HG03432 (cell line): Measurements from ENCODE around the gene SGCE.
A peak's percentile ranks its signal among the peaks of the same experiment; 100 is the strongest.

Experiments used
- ATAC-seq: cut with Tn5 transposase; IDR thresholded peaks from one replicate; pipeline ENCODE4 v1.9.1; 2021; ENCODE audit warnings: mild to moderate bottlenecking, moderate library complexity; ENCODE audit not compliant: unreplicated experiment

Gene SGCE

GRCh38 chr7:94660006-94660405 is 4.1 kb upstream of the SGCE start:
- ATAC-seq: no peak

DNA sequence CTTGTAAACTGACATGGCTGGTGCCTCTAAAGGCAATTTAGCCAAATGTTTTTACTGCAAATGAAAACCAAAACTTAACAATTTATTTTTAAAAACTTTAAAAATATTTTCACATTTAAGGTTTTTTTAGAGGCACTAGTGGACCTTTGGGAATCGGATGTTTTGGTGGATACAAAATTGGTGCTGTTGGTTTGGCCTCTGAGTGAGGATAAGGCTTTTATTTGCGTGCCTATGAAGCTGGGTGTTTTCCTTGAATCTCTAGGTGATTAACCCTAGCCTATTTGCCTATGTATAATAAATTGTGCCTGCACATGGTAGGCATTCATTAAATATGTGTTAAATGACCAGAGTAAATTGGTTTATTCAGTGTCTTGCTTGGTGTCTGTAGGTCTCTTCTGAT is 2.9 kb upstream of the SGCE start:
- ATAC-seq: no peak

GRCh38 chr7:94657771-94658693 is 2.1 kb upstream of the SGCE start:
- peak; percentile 80 for ATAC-seq

DNA sequence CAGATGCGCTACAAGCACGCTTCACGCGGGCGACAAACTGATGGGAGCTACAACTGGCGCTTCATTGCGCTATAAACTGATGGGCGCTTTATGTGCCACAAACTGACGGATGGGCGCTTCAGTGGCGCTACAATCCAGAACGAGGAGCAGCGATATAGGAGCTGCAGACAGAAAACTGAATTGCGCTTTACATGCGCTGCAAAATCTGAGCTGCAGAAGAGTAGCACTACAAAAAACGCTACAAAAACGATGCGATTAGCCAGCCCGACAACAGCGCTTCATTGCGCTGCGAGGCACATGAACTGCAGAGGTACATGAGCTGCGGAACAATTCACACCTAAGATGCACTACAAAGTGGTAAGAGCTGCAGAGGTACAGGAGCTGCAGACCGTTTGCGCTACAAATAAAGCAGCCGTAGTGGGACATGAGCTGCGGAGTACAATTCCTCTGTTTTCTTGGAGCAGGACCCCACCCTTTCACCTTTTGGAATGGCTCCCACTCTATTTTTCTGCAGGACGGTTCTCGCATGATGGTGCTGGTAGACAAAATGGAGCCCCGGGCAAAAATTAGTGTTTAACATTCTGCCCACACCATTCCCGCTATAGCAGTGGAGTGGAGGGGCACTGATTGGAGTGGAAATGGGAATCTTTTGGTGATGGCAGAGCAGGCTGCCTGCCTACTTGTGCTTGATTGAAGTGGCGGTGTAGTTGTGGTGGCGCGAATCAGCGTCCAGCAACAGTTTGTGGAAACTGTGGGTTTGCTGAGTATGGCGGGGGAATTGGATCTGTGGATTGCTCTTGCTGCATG is 1.2 kb upstream of the SGCE start:
- no peak for ATAC-seq

- ATAC-seq: no peak
Observed at GRCh38 chr7:94656658-94656924, 658 bp upstream of the SGCE start.

- ATAC-seq: no peak
Observed at GRCh38 chr7:94655126-94655847, 646 bp downstream of the SGCE start.

DNA sequence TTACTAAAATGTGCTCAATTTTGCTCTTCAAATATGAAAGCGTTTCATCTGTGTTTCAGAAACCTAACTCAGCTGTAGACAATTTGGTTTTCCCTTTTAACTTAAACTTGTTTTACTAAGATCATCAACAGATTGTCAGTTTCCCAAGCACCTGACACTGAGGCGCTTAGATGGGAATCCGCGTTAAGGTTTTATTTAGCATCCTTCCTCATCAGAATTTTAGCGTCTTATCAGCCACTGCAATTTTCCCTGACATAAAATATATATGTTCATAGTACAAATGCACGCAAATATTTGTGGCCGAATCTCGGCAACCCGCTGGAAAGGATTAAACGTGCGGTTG is 1.2 kb downstream of the SGCE start:
- no peak for ATAC-seq

- no peak for ATAC-seq
Observed at GRCh38 chr7:94650147-94651051, 5.5 kb downstream of the SGCE start.

GRCh38 chr7:94649450-94649849 is 6.5 kb downstream of the SGCE start:
- ATAC-seq: peak; percentile 91

GRCh38 chr7:94648731-94649130 is 7.2 kb downstream of the SGCE start:
- no peak for ATAC-seq

DNA sequence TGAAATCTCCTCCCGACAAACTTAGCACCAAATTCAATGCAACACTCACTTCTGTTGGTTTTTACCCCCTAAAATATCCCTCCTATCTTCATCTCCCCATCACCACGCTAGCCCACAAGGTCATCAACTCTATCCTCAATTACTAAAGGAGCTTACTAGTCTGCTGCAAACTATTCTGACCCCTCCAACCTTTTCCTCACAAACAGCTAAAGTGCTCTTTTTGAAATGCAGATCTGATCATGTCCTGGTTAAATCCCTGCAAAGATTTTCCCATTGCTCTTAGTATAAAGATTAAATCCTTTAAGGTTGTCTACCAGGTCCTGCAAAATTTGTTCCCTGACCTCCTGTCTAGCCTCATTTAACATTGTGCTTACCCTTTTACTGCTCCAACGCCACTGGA is 8.6 kb downstream of the SGCE start:
- no peak for ATAC-seq

DNA sequence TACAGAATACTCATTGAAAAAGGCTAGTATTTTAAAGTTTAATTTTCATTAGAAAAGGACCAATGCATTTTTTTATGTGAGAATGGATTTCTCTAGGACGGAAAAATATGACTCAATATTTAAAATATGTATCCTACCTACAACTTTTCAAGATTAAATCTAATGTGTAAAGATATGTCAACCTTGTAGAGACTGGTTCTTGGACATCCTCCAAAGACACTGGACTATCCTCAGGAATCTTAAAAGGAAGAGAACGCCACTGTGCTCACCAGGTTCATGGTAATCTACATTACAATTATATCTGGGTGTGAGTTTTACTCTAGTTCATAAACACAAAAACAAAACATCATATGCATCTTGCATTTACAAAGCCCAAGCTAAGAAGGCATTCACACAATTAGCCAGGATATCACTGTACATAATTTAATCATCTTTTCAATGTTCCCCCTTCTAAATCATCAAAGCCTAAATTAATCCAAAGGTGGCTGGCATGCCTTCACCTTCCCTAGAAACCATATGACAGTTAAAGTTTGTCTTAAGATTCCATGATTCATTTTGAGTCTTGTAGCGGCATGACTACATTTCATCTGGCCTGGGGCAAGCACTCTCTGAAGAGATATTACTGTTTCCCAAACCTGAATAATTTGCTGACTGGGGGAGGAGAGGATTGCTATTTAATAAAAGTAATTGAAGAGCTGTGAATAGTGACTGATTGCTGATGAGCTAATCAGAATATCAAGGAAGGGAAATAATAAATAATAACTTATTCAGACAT is 12.0 kb downstream of the SGCE start:
- no peak for ATAC-seq

DNA sequence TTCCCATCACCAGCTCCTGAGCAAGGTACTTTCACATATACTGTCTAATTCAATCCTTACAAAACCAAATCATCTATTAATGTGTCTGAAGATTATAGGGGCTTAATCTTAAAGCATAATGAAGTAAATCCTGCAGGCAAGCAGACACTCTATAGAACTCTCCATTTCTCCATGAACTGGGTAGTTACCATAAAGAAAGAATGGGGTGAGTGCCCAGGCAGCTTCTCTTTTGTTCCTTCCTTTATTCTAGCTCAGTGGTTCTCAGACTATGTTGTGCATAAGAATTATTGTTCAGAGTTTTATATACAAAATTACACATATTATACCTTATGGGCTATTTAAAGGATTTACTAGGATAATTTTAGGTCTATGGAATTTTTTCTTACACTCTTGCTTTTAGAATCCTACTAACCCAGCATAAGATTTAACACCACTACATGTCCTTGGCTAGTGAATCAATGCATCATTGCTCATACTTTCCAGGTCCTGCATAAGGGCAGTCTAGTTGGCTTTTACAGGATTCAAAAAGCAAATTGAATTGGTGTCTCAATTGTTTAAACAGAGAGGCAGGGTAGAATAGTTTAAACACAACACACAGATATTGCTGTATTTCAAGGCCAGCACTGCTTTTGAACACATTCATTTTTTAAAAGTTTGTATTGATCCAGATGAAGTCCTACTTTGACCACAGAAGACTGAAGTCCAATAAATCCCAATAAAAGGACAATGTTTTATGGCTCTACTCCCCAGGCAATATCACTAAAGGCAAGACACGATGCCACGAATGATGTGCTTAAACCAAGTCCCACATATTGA is 12.9 kb downstream of the SGCE start:
- ATAC-seq: no peak

- ATAC-seq: no peak
Observed at GRCh38 chr7:94639384-94639783, 16.5 kb downstream of the SGCE start.

DNA sequence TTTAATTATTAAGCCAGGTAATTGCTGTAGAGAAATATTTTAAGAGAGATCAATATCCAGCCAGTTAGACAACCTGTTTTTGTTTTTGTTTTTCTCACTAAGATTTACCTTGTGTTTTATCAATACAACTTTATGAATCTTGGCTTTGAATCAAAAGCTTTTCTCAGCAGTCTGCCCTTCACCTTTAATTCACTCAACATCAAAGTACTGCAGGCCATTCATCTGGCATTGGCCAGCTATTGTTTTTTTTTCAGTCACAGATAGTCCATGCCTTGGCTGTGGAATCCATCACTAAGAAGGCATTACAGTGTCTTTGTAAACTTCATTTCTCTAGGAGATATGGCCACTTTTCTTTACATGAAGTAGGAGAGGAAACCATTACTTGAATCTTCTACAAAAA is 20.2 kb downstream of the SGCE start:
- ATAC-seq: no peak

- no peak for ATAC-seq
Observed at GRCh38 chr7:94634502-94634901, 21.4 kb downstream of the SGCE start.

DNA sequence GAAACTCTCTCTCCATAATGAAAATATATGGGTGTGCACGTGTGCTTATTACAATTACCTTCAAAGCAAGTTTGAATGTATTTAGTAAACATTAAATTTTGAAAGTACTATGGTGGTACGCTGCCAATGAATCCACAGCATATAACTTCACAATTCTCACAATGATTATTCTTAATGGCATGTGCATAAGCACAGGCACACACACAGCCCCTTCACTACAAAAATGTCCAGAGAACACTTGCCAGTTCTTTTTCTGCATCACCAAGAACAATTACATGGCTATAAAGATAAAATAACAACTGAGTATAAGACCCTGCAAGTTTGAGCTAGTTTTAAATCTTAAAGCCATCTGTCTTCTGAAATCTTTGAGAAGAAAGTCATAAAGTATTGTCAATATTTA is 22.2 kb downstream of the SGCE start:
- ATAC-seq: no peak

DNA sequence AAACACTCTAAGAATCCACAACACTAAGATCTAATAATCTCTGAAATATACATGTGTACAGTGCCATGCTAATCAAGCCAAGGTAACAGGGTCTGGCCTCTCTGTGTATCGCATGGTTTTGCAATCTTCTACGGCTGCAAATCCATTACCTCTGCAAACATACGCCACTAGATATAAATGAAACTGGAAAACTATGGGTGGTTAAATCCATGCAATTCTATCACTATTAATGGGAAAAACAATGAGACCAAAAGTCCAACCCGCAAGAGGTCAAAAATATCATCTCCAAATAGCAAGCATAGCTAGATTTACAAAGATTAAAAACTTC is 23.0 kb downstream of the SGCE start:
- no peak for ATAC-seq

DNA sequence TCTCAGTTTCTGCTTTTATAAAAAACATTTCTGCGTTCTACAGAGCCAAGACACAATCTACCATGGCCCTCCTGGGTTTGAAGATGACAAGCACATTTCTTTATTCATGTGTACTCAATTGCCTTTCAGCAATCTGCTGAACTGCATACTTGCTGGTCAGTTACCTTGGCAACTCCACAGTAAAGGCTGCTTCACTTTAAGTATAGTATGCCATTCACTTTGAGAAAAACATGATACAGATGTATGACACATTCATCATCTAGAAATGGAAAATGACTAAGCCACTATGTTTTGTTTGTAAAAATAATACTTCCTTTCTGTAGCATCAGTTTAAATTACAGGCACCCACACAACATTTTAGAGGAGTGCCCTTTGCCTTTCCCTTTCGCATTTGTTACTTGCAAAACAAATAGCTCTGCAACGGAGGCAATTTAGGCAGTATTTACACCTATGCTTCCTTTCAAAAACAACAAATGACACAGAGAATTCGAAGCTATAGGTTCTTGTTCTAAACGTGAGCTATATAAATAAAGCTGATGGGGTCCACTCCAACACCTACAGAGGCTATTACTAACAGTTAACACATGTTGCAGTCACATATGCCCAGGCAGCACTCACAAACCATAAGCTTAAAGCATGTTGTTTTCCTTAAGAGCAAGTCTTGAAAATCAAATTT is 23.5 kb downstream of the SGCE start:
- peak; percentile 86 for ATAC-seq
